Measurements from ENCODE around the gene MYO18A.

DNA sequence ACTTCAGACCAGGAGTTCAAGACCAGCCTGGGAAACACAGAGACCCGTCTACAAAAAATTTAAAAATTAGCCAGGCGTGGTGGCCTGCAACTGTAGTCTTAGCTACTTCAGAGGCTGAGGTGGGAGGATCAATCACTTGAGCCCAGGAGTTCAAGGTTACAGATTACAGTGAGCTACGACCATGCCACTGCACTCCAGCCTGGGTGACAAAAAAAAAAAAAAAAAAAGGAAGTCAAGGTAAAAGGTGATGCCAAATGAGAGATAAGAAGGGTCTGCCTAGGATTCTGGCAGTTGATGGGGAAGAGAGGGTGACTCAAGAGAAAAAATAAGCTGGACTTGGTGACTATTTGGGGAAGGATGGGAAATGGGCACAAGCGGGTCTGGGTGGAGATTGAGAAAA lies 32.5 kb downstream of the MYO18A start:
- TF ChIP-seq YY1 (IDR thresholded peaks at IDR 0.05; ENCODE audit: insufficient read depth, insufficient read length): no peak
- no peak for TF ChIP-seq SUZ12 (IDR thresholded peaks at IDR 0.05; ENCODE audit: extremely low read depth, insufficient read depth, insufficient read length)
- TF ChIP-seq ZNF274 (IDR thresholded peaks at IDR 0.05; ENCODE audit: low read depth, low read length): no peak
